Endothelial cell of umbilical vein (primary cell): ENCODE measurements around the gene KIF1C. TPM values are rescaled to one million over a fixed set of nuclear protein-coding genes. Genes with fewer than 3 reads are reported as not detected.

Source experiments
- BruUV-seq: library from RNA; stranded (reverse); fragments of 400-500 nt; replicated peaks from 2 replicates; lab custom pipeline; 2021; lab: Mats Ljungman, UMichigan
- CTCF ChIA-PET: fragments of 300-600, 350-600 bp; sonication (Branson Sonifier 250); formaldehyde crosslinking; loops from one replicate; lab custom pipeline; 2021; ENCODE audit warnings: antibody characterized with exemption, inconsistent platforms; lab: Charles Lee
- POLR2A ChIA-PET: fragments of 300-600, 350-600 bp; sonication (Branson Sonifier 250); formaldehyde crosslinking; loops from one replicate; lab custom pipeline; 2021; ENCODE audit warnings: antibody characterized with exemption, inconsistent platforms; lab: Charles Lee
- DNase-seq: peaks from one replicate; pipeline ENCODE4 v3.0.0-alpha.2; 2011; ENCODE audit warnings: low read depth, low spot score
- FAIRE-seq: peaks from 2 replicates; lab custom pipeline; 2011; peaks lifted over from hg19 to GRCh38; lab: Jason Lieb, UNC
- H2AFZ ChIP-seq: 2 replicates; pipeline ENCODE4 v1.6.0; 2012; ENCODE audit warnings: low read depth, low read length, control low read depth, inconsistent platforms
- H3K27ac ChIP-seq: 2 replicates; pipeline ENCODE4 v1.5.1; 2011; ENCODE audit warnings: low read depth, mild to moderate bottlenecking, control low read depth, low read length, moderate library complexity; ENCODE audit not compliant: insufficient read depth
- H3K27me3 ChIP-seq, 2 experiments: 2 replicates each; pipeline versions ENCODE4 v1.6.0 to v1.6.1; 2011; ENCODE audit warnings: low read length in 2 of 2, mixed read lengths in 1 of 2; ENCODE audit not compliant: control insufficient read depth in 2 of 2, insufficient read depth in 2 of 2
- H3K36me3 ChIP-seq, 2 experiments: 2 replicates in 1 of 2; 3 replicates in 1 of 2; pipeline ENCODE4 v1.5.1; 2011; ENCODE audit warnings: low read length in 2 of 2, mild to moderate bottlenecking in 1 of 2, moderate library complexity in 1 of 2; ENCODE audit not compliant: control insufficient read depth in 2 of 2, insufficient read depth in 2 of 2; ENCODE audit errors: extremely low read depth in 1 of 2
- H3K4me1 ChIP-seq: 3 replicates; pipeline ENCODE4 v1.5.1; 2011; ENCODE audit warnings: mild to moderate bottlenecking, low read length; ENCODE audit not compliant: control insufficient read depth, insufficient read depth; ENCODE audit errors: extremely low read depth
- H3K4me2 ChIP-seq: 2 replicates; pipeline ENCODE4 v1.6.1; 2011; ENCODE audit warnings: low read length, control low read depth, mixed read lengths; ENCODE audit not compliant: insufficient read depth
- H3K4me3 ChIP-seq, 3 experiments: fragments of 200-600 bp in 1 of 3; sonication (generic), shearing (Covaris generic) in 1 of 3; replicated peaks in 1 of 3; 2 replicates each; pipeline ENCODE4 v1.5.1; 2011 to 2016; ENCODE audit warnings: control low read depth in 3 of 3, low read length in 3 of 3, mild to moderate bottlenecking in 2 of 3, inconsistent platforms in 1 of 3, low read depth in 1 of 3, moderate library complexity in 1 of 3; ENCODE audit not compliant: insufficient read depth in 1 of 3
- H3K79me2 ChIP-seq: 2 replicates; pipeline ENCODE4 v1.6.0; 2012; ENCODE audit warnings: low read length, inconsistent platforms; ENCODE audit not compliant: control insufficient read depth, insufficient read depth
- H3K9ac ChIP-seq: replicated peaks from 2 replicates; pipeline ENCODE3; 2011; ENCODE audit warnings: low read length, control low read depth; ENCODE audit not compliant: insufficient read depth; ENCODE audit errors: extremely low read depth
- H3K9me1 ChIP-seq: replicated peaks from 3 replicates; pipeline ENCODE4 v1.6.0; 2011; ENCODE audit warnings: mild to moderate bottlenecking, low read length; ENCODE audit not compliant: control insufficient read depth, insufficient read depth; ENCODE audit errors: extremely low read depth
- H3K9me3 ChIP-seq: replicated peaks from 2 replicates; pipeline ENCODE4 v1.5.1; 2012; ENCODE audit warnings: low read length, inconsistent platforms; ENCODE audit not compliant: control insufficient read depth, insufficient read depth
- H4K20me1 ChIP-seq: replicated peaks from 2 replicates; pipeline ENCODE3; 2011; ENCODE audit warnings: mild to moderate bottlenecking, low read length; ENCODE audit not compliant: control insufficient read depth, insufficient read depth; ENCODE audit errors: extremely low read depth
- CTCF ChIP-seq, 2 donors: IDR thresholded peaks; 1 replicate in 1 of 2; 2 replicates in 1 of 2; pipeline ENCODE4 v1.5.1; 2011; ENCODE audit warnings: low read length in 2 of 2, mild to moderate bottlenecking in 2 of 2, moderate library complexity in 2 of 2, control low read depth in 1 of 2, inconsistent platforms in 1 of 2, low read depth in 1 of 2; ENCODE audit not compliant: insufficient read depth in 1 of 2; ENCODE audit errors: extremely low read depth in 1 of 2
- EZH2 ChIP-seq: IDR thresholded peaks from 2 replicates; pipeline ENCODE4 v1.6.1; 2012; ENCODE audit warnings: borderline replicate concordance, low read depth, mild to moderate bottlenecking, moderate library complexity, low read length, inconsistent platforms; ENCODE audit not compliant: severe bottlenecking
- FOS ChIP-seq: IDR thresholded peaks from 2 replicates; pipeline ENCODE4 v1.6.1; 2011; ENCODE audit warnings: mild to moderate bottlenecking, low read length, moderate library complexity, borderline replicate concordance; ENCODE audit not compliant: insufficient read depth
- GATA2 ChIP-seq: IDR thresholded peaks from 2 replicates; pipeline ENCODE4 v1.7.0; 2011; ENCODE audit warnings: low read depth, mild to moderate bottlenecking, moderate library complexity, mixed read lengths, low read length; ENCODE audit not compliant: insufficient read length, insufficient read depth
- JUN ChIP-seq: IDR thresholded peaks from 2 replicates; pipeline ENCODE4 v1.6.1; 2011; ENCODE audit warnings: borderline replicate concordance, low read depth; ENCODE audit not compliant: insufficient read length, insufficient read depth
- MAX ChIP-seq: IDR thresholded peaks from 2 replicates; pipeline ENCODE4 v1.6.1; 2011; ENCODE audit not compliant: insufficient read depth, insufficient read length
- MYC ChIP-seq: IDR thresholded peaks from one replicate; pipeline ENCODE4 v1.6.1; 2011; ENCODE audit warnings: mild to moderate bottlenecking, low read depth, low read length
- POLR2A ChIP-seq: IDR thresholded peaks from 2 replicates; pipeline ENCODE4 v1.6.1; 2012; ENCODE audit warnings: low read depth, mild to moderate bottlenecking, control low read depth, low read length
- POLR2AphosphoS5 ChIP-seq: IDR thresholded peaks from 2 replicates; pipeline ENCODE4 v1.6.1; 2012; ENCODE audit warnings: low read depth, mild to moderate bottlenecking, control low read depth, low read length, moderate library complexity; ENCODE audit not compliant: insufficient read depth
- dilution Hi-C: fragments of 300-500 bp; cut with MboI; formaldehyde crosslinking; loops from one replicate; pipeline ENCODE4 v1.15.0; 2019; ENCODE audit warnings: low sequenced_read_pairs; ENCODE audit not compliant: extremely low pct_ligation_motif_present
- intact Hi-C: fragments of 100-400 bp; cut with micrococcal nuclease; formaldehyde crosslinking; loops from one replicate; pipeline ENCODE4 v1.10.0; 2022
- polyA plus RNA-seq, 4 experiments: library from polyadenylated mRNA; depleted of rRNA in 3 of 4; stranded (reverse) in 3 of 4; unstranded in 1 of 4; fragments of >200 nt; gene quantifications; 2 replicates each; pipeline versions ENCODE4 v1.2.1 to v1.2.3, GENCODE V29; 2011 to 2012; ENCODE audit warnings: missing spikeins in 1 of 4
- total RNA-seq: library from RNA; stranded (reverse); gene quantifications from 2 replicates; pipeline ENCODE4 v1.2.3, GENCODE V29; 2021

Gene KIF1C
- total and polyA plus RNA-seq, 2 donors (not counting 3 experiments of a cell fraction or from before 2014, with no cell fraction given) = 33.6 to 171 TPM

DNA sequence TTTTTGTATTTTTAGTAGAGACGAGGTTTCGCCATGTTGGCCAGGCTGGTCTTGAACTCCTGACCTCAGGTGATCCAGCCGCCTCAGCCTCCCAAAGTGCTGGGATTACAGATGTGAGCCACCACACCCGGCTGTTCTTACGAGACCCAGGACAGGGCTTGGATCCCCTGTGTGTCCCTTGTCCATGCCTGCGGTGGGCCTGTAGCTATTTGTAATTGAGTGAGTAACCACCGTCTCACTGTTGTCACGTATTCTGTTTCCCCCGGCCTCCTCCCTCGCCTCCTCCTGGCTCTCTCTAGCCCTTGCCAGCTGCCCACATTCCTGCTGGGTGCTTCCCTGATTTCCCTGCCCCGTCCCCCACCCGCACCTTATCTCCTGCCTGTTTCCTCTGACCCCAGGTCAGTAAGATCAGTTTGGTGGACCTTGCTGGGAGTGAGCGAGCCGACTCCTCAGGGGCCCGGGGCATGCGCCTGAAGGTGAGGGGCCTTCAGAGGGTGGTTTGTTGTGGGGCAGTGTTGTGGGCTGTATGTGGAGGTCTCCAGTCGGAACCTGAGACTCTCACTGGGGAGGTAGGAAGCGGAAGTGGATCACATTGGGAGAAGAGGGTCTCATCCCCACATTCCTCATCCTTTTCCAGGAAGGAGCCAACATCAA lies 5.6 kb downstream of the KIF1C start:
- dilution Hi-C loops = no loop called here
- Histone ChIP-seq H3K4me2 (no peak overlapping the region), H2AFZ (no peak overlapping the region), H3K9me3 (no peaks in the 10 kb centered on the region), H3K36me3 (peaks cover 29 to 64% of the 10 kb centered on the region in 2 experiments), H3K9ac (no peak overlapping the region), H3K79me2 (peaks cover 29% of the 10 kb centered on the region), H3K27me3 (no peaks in the 10 kb centered on the region), H3K4me3 (no peak overlapping the region), H3K27ac (no peak overlapping the region), H3K9me1 (no peaks in the 10 kb centered on the region), H4K20me1 (no peaks in the 10 kb centered on the region), H3K4me1 (peaks cover 13% of the 10 kb centered on the region)
- BruUV-seq = no TSS peak
- DNase-seq (no peak), FAIRE-seq (no peak)
- TF ChIP-seq EZH2 (no peak), MYC (no peak), GATA2 (no peak), MAX (no peak), POLR2AphosphoS5 (no peak), CTCF (IDR thresholded peaks at IDR 0.05; ENCODE audit: extremely low read depth in 1 of 2, insufficient read depth in 1 of 2, low read depth in 1 of 2, low read length in 2 of 2) (no peak), FOS (no peak), POLR2A (no peak), JUN (no peak)
- ChIA-PET POLR2A (no interaction called here), CTCF (interaction anchor here (0.9 to 1.5 kb wide), 2 partner anchors 16 to 25 kb away, joined by 4 read pairs; partner anchors contain the start of gene CAMTA2)
- intact Hi-C loops = no loop called here
